ENCODE measurements around the gene RASL10B. TPM values are rescaled to one million over a fixed set of nuclear protein-coding genes. Genes with fewer than 3 reads are reported as not detected.

Gene RASL10B
- total RNA-seq, 2 donors from 2014 or later: 2.4 to 24.1 TPM

DNA sequence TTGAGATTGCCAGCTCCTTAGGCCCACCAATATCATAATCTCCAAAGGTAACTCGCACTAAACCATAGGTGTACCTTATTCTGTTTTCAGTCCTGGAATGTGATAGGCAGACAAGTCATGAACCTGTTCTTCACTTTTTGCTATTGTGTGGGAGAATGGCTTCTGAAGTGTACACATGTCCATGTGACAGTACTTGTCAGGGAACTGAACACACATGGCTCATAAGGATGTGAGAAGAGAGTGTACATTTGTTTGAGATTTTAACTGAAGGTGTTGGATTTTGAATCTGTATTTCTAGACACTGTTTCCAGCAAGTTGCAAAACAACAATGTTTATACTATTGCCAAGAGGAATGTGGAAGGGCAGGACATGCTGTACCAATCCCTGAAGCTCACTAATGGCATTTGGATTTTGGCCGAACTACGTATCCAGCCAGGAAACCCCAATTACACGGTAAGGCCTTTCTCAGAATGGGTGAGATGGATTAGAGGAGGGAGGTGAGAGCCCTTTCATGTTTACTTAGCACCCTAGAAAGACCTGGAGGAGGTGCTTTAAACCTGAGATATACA lies 14.5 kb upstream of the RASL10B start:
- H3K9me3 ChIP-seq: no peaks in the 10 kb centered on the region
- DNase-seq (ENCODE audit: low spot score) (no peak), ATAC-seq (ENCODE audit: insufficient number of reproducible peaks, low FRiP score, low read depth) (peak; percentile 68)
- no peaks in the 10 kb centered on the region for H3K27me3 ChIP-seq (replicated peaks; ENCODE audit: insufficient read depth)
- no peaks in the 10 kb centered on the region for H3K36me3 ChIP-seq
- H3K4me3 ChIP-seq: no peak overlapping the region
- TF ChIP-seq, protein P1, sequence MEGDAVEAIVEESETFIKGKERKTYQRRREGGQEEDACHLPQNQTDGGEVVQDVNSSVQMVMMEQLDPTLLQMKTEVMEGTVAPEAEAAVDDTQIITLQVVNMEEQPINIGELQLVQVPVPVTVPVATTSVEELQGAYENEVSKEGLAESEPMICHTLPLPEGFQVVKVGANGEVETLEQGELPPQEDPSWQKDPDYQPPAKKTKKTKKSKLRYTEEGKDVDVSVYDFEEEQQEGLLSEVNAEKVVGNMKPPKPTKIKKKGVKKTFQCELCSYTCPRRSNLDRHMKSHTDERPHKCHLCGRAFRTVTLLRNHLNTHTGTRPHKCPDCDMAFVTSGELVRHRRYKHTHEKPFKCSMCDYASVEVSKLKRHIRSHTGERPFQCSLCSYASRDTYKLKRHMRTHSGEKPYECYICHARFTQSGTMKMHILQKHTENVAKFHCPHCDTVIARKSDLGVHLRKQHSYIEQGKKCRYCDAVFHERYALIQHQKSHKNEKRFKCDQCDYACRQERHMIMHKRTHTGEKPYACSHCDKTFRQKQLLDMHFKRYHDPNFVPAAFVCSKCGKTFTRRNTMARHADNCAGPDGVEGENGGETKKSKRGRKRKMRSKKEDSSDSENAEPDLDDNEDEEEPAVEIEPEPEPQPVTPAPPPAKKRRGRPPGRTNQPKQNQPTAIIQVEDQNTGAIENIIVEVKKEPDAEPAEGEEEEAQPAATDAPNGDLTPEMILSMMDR (IDR thresholded peaks at IDR 0.05): no peak
- peak overlapping the region; percentile 76 to 84 for H3K27ac ChIP-seq
- H3K4me1 ChIP-seq (ENCODE audit: control insufficient read depth in 1 of 2, low read depth in 2 of 2): peaks cover 41 to 62% of the 10 kb centered on the region in 2 donors

- TF ChIP-seq, protein P1 (IDR thresholded peaks at IDR 0.05): no peak
- Histone ChIP-seq H3K27me3 (replicated peaks; ENCODE audit: insufficient read depth) (no peaks in the 10 kb centered on the region), H3K9me3 (no peaks in the 10 kb centered on the region), H3K36me3 (no peaks in the 10 kb centered on the region), H3K4me3 (no peak overlapping the region), H3K27ac (peak overlapping the region; percentile 76 to 84), H3K4me1 (ENCODE audit: control insufficient read depth in 1 of 2, low read depth in 2 of 2) (peaks cover 37 to 57% of the 10 kb centered on the region in 2 donors)
- no peak for ATAC-seq (ENCODE audit: insufficient number of reproducible peaks, low FRiP score, low read depth)
- DNase-seq (ENCODE audit: low spot score): no peak
Observed at GRCh38 chr17:35717475-35717874, 14.0 kb upstream of the RASL10B start.

DNA sequence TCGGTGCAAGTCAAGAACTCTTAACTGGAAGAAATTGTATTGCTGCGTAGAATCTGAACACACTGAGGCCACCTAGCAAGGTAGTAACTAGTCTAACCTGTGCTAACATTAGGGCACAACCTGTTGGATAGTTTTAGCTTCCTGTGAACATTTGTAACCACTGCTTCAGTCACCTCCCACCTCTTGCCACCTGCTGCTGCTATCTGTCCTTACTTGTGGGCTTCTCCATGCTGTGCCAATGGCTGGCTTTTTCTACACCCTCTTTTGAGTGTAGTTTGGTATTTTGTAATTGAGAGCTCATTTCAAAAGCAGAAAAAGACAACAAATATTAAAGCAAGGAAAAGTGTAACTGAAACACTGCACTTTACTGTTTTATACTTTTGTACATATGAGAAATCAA lies 7.7 kb upstream of the RASL10B start:
- Histone ChIP-seq H3K36me3 (peaks cover 18% of the 10 kb centered on the region), H3K4me3 (no peak overlapping the region), H3K27me3 (replicated peaks; ENCODE audit: insufficient read depth) (no peaks in the 10 kb centered on the region), H3K9me3 (no peaks in the 10 kb centered on the region), H3K4me1 (ENCODE audit: control insufficient read depth in 1 of 2, low read depth in 2 of 2) (peaks cover 0 to 18% of the 10 kb centered on the region in 2 donors), H3K27ac (no peak overlapping the region)
- no peak for ATAC-seq (ENCODE audit: insufficient number of reproducible peaks, low FRiP score, low read depth)
- TF ChIP-seq, protein P1 (IDR thresholded peaks at IDR 0.05): no peak
- no peak for DNase-seq (ENCODE audit: low spot score)

DNA sequence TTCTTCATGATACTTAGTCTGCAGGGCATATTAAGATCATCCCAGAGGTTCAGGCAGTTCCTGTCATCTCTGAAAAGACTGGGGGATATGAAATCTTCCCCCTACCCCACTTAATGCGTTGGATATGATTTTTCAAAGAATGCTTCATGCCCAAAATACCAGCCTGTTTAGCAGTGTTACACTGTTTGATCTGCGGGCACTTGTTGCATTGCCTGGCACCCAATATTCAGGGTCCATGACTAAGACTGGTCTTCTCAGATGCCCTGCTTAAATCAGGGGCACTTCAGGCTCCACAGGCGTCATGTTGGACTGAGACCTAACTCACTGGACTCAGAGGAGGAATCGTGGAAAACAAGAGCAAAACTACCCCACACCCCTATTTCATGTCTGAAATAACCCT lies 6.4 kb upstream of the RASL10B start:
- H3K4me1 ChIP-seq (ENCODE audit: control insufficient read depth in 1 of 2, low read depth in 2 of 2): peaks cover 0 to 18% of the 10 kb centered on the region in 2 donors
- H3K4me3 ChIP-seq: no peak overlapping the region
- TF ChIP-seq, protein P1 (IDR thresholded peaks at IDR 0.05): no peak
- DNase-seq (ENCODE audit: low spot score) (no peak), ATAC-seq (ENCODE audit: insufficient number of reproducible peaks, low FRiP score, low read depth) (no peak)
- H3K36me3 ChIP-seq: peaks cover 18% of the 10 kb centered on the region
- no peak overlapping the region for H3K27ac ChIP-seq
- H3K9me3 ChIP-seq: no peaks in the 10 kb centered on the region
- no peaks in the 10 kb centered on the region for H3K27me3 ChIP-seq (replicated peaks; ENCODE audit: insufficient read depth)

GRCh38 chr17:35725802-35726126 lies 5.7 kb upstream of the RASL10B start:
- Histone ChIP-seq H3K27me3 (replicated peaks; ENCODE audit: insufficient read depth) (no peaks in the 10 kb centered on the region), H3K36me3 (peaks cover 18% of the 10 kb centered on the region), H3K4me3 (no peak overlapping the region), H3K9me3 (no peaks in the 10 kb centered on the region), H3K27ac (no peak overlapping the region), H3K4me1 (ENCODE audit: control insufficient read depth in 1 of 2, low read depth in 2 of 2) (peaks cover 0 to 19% of the 10 kb centered on the region in 2 donors)
- TF ChIP-seq, protein P1 (IDR thresholded peaks at IDR 0.05): no peak
- no peak for DNase-seq (ENCODE audit: low spot score)
- ATAC-seq (ENCODE audit: insufficient number of reproducible peaks, low FRiP score, low read depth): no peak
